Measurements from ENCODE around the gene IFNLR1.

Gene IFNLR1

GRCh38 chr1:24111262-24111995 lies 75.7 kb downstream of the IFNLR1 start:
- no peak for TF ChIP-seq CTCF (IDR thresholded peaks at IDR 0.05)
- DNase-seq = no peak
- Mint-ChIP-seq H3K27ac (peak overlapping the region; percentile 66), H3K36me3 (ENCODE audit: low read depth) (no peaks in the 10 kb centered on the region), H3K4me3 (peak overlapping the region; percentile 14), H3K9me3 (no peaks in the 10 kb centered on the region), H3K4me1 (peaks cover 37% of the 10 kb centered on the region), H3K27me3 (ENCODE audit: low read depth, poor library complexity) (peaks cover 21% of the 10 kb centered on the region)

- no peak for DNase-seq
- H3K27ac Mint-ChIP-seq = peak overlapping the region; percentile 66
- no peaks in the 10 kb centered on the region for H3K36me3 Mint-ChIP-seq (ENCODE audit: low read depth)
- H3K4me1 Mint-ChIP-seq = peaks cover 37% of the 10 kb centered on the region
- peaks cover 21% of the 10 kb centered on the region for H3K27me3 Mint-ChIP-seq (ENCODE audit: low read depth, poor library complexity)
- no peak overlapping the region for H3K4me3 Mint-ChIP-seq
- no peaks in the 10 kb centered on the region for H3K9me3 Mint-ChIP-seq
- TF ChIP-seq CTCF (IDR thresholded peaks at IDR 0.05) = no peak
Observed at GRCh38 chr1:24110642-24111261, 76.3 kb downstream of the IFNLR1 start.

GRCh38 chr1:24109686-24110475 lies 77.2 kb downstream of the IFNLR1 start:
- Mint-ChIP-seq H3K4me1 (peaks cover 43% of the 10 kb centered on the region), H3K36me3 (ENCODE audit: low read depth) (no peaks in the 10 kb centered on the region), H3K27me3 (ENCODE audit: low read depth, poor library complexity) (peaks cover 19% of the 10 kb centered on the region), H3K9me3 (no peaks in the 10 kb centered on the region), H3K4me3 (no peak overlapping the region), H3K27ac (no peak overlapping the region)
- TF ChIP-seq CTCF (IDR thresholded peaks at IDR 0.05) = no peak
- no peak for DNase-seq

- Mint-ChIP-seq H3K4me1 (peaks cover 45% of the 10 kb centered on the region), H3K36me3 (ENCODE audit: low read depth) (no peaks in the 10 kb centered on the region), H3K27me3 (ENCODE audit: low read depth, poor library complexity) (peaks cover 16% of the 10 kb centered on the region), H3K27ac (no peak overlapping the region), H3K9me3 (no peaks in the 10 kb centered on the region), H3K4me3 (no peak overlapping the region)
- no peak for TF ChIP-seq CTCF (IDR thresholded peaks at IDR 0.05)
- no peak for DNase-seq
Observed at GRCh38 chr1:24109166-24109483, 78.0 kb downstream of the IFNLR1 start.

GRCh38 chr1:24108334-24109165 lies 78.5 kb downstream of the IFNLR1 start:
- Mint-ChIP-seq H3K36me3 (ENCODE audit: low read depth) (no peaks in the 10 kb centered on the region), H3K4me3 (no peak overlapping the region), H3K27ac (no peak overlapping the region), H3K27me3 (ENCODE audit: low read depth, poor library complexity) (peaks cover 12% of the 10 kb centered on the region), H3K9me3 (no peaks in the 10 kb centered on the region), H3K4me1 (peaks cover 51% of the 10 kb centered on the region)
- no peak for TF ChIP-seq CTCF (IDR thresholded peaks at IDR 0.05)
- DNase-seq = no peak
